ENCODE results near the gene MMP23B.
"Not testable (repeated sequence)": the region's sequence is repeated elsewhere in the genome, so short reads cannot be mapped to it uniquely, and the experiment has no call there.

- TF ChIP-seq, protein P1, sequence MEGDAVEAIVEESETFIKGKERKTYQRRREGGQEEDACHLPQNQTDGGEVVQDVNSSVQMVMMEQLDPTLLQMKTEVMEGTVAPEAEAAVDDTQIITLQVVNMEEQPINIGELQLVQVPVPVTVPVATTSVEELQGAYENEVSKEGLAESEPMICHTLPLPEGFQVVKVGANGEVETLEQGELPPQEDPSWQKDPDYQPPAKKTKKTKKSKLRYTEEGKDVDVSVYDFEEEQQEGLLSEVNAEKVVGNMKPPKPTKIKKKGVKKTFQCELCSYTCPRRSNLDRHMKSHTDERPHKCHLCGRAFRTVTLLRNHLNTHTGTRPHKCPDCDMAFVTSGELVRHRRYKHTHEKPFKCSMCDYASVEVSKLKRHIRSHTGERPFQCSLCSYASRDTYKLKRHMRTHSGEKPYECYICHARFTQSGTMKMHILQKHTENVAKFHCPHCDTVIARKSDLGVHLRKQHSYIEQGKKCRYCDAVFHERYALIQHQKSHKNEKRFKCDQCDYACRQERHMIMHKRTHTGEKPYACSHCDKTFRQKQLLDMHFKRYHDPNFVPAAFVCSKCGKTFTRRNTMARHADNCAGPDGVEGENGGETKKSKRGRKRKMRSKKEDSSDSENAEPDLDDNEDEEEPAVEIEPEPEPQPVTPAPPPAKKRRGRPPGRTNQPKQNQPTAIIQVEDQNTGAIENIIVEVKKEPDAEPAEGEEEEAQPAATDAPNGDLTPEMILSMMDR (conservative IDR thresholded peaks at IDR 0.05; ENCODE audit: low read length), result not testable (repeated sequence)
- TF ChIP-seq EZH2phosphoT487 (IDR thresholded peaks at IDR 0.05; ENCODE audit: borderline replicate concordance), result not testable (repeated sequence)
Measured at GRCh38 chr1:1646326-1646725, 14.4 kb downstream of the MMP23B start.

Measured in Loucy (cell line).